SJCRH30 (cell line): Measurements from ENCODE around the gene MGST2. TPM values are rescaled to one million over a fixed set of nuclear protein-coding genes. Genes with fewer than 3 reads are reported as not detected.
"Not testable (repeated sequence)": the region's sequence is repeated elsewhere in the genome, so short reads cannot be mapped to it uniquely, and the experiment has no call there.

Experiments
- DNase-seq, 2 experiments: peaks; one replicate each; pipeline ENCODE4 v3.0.0-alpha.2; 2015 to 2020
- H3K27ac ChIP-seq: fragments of 250-450 bp; sonication (Bioruptor Pico); 2 replicates; pipeline ENCODE4 v1.5.1; 2020; ENCODE audit warnings: mild to moderate bottlenecking, moderate library complexity
- H3K27me3 ChIP-seq: fragments of 250-450 bp; sonication (Bioruptor Pico); 2 replicates; pipeline ENCODE4 v1.5.1; 2020; ENCODE audit warnings: mild to moderate bottlenecking, moderate library complexity
- H3K36me3 ChIP-seq: fragments of 250-450 bp; sonication (Bioruptor Pico); 2 replicates; pipeline ENCODE4 v1.5.1; 2020; ENCODE audit warnings: mild to moderate bottlenecking, moderate library complexity
- H3K4me1 ChIP-seq: fragments of 250-450 bp; sonication (Bioruptor Pico); 2 replicates; pipeline ENCODE4 v1.5.1; 2020; ENCODE audit warnings: mild to moderate bottlenecking, moderate library complexity
- H3K4me3 ChIP-seq: fragments of 250-450 bp; sonication (Bioruptor Pico); 2 replicates; pipeline ENCODE4 v1.5.1; 2020; ENCODE audit warnings: mild to moderate bottlenecking, moderate library complexity
- H3K9me3 ChIP-seq: fragments of 250-450 bp; sonication (Bioruptor Pico); replicated peaks from 2 replicates; pipeline ENCODE4 v1.5.1; 2020; ENCODE audit warnings: mild to moderate bottlenecking, moderate library complexity
- total RNA-seq: library from RNA; depleted of rRNA; stranded (reverse); fragments of >200 nt; shearing (Covaris generic); gene quantifications from 2 replicates; pipeline ENCODE4 v1.2.3, GENCODE V29; 2014

MGST2 gene
- total RNA-seq, 1 experiment from 2014 or later, result 27.2 TPM

- 0 out of 2 replicates have a peak, but pooled peaks cover 5% of the 10 kb centered on the region for H3K4me1 ChIP-seq
- no peak for DNase-seq
- no peaks in the 10 kb centered on the region for H3K36me3 ChIP-seq
- H3K27ac ChIP-seq, result no peak overlapping the region
- no peaks in the 10 kb centered on the region for H3K27me3 ChIP-seq
- no peaks in the 10 kb centered on the region; the same call in 1 of the 2 replicates for H3K9me3 ChIP-seq
- H3K4me3 ChIP-seq, result peak overlapping the region; percentile 46
Observed at GRCh38 chr4:139633195-139633594, 32.4 kb upstream of the MGST2 start.

DNA sequence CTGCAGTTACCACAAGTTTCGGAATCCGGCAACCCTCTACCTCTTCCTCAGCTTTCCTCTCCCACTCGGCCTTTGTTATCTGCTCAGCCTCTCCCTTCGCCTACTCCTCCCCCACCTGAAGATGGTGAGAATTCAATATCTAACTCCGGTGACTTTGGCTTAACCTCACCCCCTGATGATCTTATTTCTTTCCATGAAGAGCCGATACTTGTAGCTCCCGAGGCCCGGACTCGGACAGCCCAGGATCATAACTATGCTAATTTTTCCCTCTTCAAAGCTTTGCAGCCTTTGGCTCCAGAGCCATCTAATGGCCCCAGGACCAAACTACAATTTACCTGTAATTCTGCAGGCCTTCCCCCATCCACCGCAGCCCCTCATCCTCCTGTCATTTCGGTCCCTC lies 32.0 kb upstream of the MGST2 start:
- no peaks in the 10 kb centered on the region for H3K36me3 ChIP-seq
- peak overlapping the region; percentile 46 for H3K4me3 ChIP-seq
- no peaks in the 10 kb centered on the region; the same call in 1 of the 2 replicates for H3K9me3 ChIP-seq
- H3K27me3 ChIP-seq, result no peaks in the 10 kb centered on the region
- H3K27ac ChIP-seq, result no peak overlapping the region
- H3K4me1 ChIP-seq, result 0 out of 2 replicates have a peak, but pooled peaks cover 5% of the 10 kb centered on the region
- peak in 1 of 2 experiments; percentile 57 for DNase-seq

GRCh38 chr4:139635966-139636365 lies 29.7 kb upstream of the MGST2 start:
- H3K4me1 ChIP-seq, result 0 out of 2 replicates have a peak, but pooled peaks cover 5% of the 10 kb centered on the region
- no peak overlapping the region for H3K27ac ChIP-seq
- no peak for DNase-seq
- no peaks in the 10 kb centered on the region for H3K27me3 ChIP-seq
- no peaks in the 10 kb centered on the region; the same call in 1 of the 2 replicates for H3K9me3 ChIP-seq
- no peak overlapping the region for H3K4me3 ChIP-seq
- H3K36me3 ChIP-seq, result no peaks in the 10 kb centered on the region

- DNase-seq, H3K27ac ChIP-seq, H3K4me3 ChIP-seq, H3K36me3 ChIP-seq, H3K9me3 ChIP-seq, H3K27me3 ChIP-seq, H3K4me1 ChIP-seq: not testable (repeated sequence)
Observed at GRCh38 chr4:139638306-139638705, 27.3 kb upstream of the MGST2 start.

DNA sequence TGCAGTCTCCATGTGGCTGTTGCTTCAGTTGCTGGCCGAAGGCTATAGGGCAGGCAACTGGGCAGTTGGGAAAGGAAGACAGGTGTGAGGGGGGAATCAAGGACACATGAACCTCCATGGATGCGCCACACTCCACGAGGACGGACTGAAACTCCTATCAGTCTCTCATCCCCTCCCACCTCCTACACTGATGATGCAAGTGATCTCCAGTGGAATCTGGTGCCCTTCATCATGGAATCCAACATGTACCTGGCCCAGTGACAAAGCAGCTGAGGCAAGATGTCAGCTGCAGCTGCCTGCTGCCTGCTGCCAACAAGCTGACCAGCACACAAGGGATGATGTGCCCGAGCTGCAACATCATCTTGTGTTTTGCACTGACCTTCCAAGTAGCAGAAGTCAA lies 26.0 kb upstream of the MGST2 start:
- Histone ChIP-seq H3K27ac (no peak overlapping the region), H3K4me3 (no peak overlapping the region), H3K9me3 (no peaks in the 10 kb centered on the region; the same call in 1 of the 2 replicates), H3K4me1 (peaks cover 7% of the 10 kb centered on the region; the same call in 1 of the 2 replicates), H3K36me3 (no peaks in the 10 kb centered on the region), H3K27me3 (no peaks in the 10 kb centered on the region)
- DNase-seq, result no peak

DNA sequence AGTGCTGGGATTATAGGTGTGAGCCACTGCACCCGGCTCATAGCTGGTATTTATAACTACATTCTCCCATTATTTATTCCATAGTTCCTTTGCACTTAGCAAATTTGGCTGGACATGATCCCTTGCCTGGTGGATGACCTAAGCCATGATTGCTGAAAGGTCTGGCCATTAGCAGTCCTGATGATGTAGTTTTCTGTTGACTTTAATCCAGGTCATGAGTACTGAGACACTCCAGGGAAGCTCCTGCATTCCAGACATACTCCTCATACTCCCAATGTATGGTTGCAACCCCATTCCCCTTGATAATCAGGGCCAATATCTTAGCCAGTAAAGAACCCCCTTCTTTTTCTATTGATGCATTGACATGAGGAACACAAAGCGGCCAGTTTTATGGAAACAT lies 24.4 kb upstream of the MGST2 start:
- no peaks in the 10 kb centered on the region for H3K36me3 ChIP-seq
- no peak overlapping the region for H3K27ac ChIP-seq
- no peaks in the 10 kb centered on the region; the same call in 1 of the 2 replicates for H3K9me3 ChIP-seq
- peaks cover 5% of the 10 kb centered on the region; the same call in 1 of the 2 replicates for H3K4me1 ChIP-seq
- H3K4me3 ChIP-seq, result no peak overlapping the region
- no peak for DNase-seq
- H3K27me3 ChIP-seq, result no peaks in the 10 kb centered on the region

- Histone ChIP-seq H3K9me3 (no peaks in the 10 kb centered on the region; the same call in 1 of the 2 replicates), H3K4me1 (peaks cover 5% of the 10 kb centered on the region; the same call in 1 of the 2 replicates)
- DNase-seq, result no peak
Observed at GRCh38 chr4:139642364-139642763, 23.3 kb upstream of the MGST2 start.

GRCh38 chr4:139643042-139643895 lies 22.4 kb upstream of the MGST2 start:
- Histone ChIP-seq H3K4me3 (no peak overlapping the region), H3K9me3 (no peaks in the 10 kb centered on the region), H3K27ac (no peak overlapping the region), H3K27me3 (no peaks in the 10 kb centered on the region), H3K4me1 (peaks cover 5% of the 10 kb centered on the region; the same call in 1 of the 2 replicates), H3K36me3 (no peaks in the 10 kb centered on the region)
- DNase-seq, result peak; percentile 17 to 57

More at GRCh38 chr4:139642364-139642763, 23.3 kb upstream of the MGST2 start:
- H3K4me3 ChIP-seq, result no peak overlapping the region
- no peak overlapping the region for H3K27ac ChIP-seq
- no peaks in the 10 kb centered on the region for H3K36me3 ChIP-seq
- H3K27me3 ChIP-seq, result no peaks in the 10 kb centered on the region

DNA sequence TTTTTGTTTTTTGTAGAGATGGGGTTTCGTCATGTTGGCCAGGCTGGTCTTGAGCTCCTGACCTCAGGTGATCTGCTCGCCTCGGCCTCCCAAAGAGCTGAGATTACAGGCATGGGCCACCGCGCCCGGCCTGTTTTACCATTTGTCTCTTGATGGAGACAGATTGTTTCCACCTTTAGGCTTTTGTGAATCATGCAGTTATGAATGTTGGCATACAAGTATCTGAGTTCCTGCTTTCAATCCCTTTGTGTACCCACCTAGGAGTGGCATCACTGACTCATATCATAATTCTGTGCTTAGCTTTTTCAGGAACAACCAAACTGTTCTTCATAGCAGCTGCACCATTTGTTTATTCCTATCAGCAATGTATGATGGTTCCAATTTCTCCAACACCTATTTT lies 20.2 kb upstream of the MGST2 start:
- Histone ChIP-seq H3K27ac (no peak overlapping the region), H3K36me3 (no peaks in the 10 kb centered on the region)

DNA sequence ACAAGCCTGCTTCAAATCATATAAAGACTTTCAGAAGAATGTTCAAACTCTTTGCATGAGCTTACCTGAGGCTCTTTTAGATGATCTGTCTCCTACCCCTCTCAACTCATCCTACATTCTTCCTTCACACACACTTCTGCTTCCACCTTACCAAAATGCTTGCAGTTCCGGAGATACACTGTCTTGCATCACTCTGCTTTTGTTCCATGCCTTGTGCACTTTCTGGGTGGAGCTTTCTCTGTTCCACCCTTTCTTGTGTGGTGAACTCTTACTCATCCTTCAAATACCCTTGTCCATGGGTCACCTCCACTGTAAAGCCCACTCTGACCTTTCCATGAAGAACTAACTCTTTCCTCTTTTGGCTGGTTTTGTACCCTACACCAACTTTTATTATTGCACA lies 18.4 kb upstream of the MGST2 start:
- no peak for DNase-seq
- no peaks in the 10 kb centered on the region for H3K27me3 ChIP-seq

More for the DNA sequence above, 20.2 kb upstream of the MGST2 start:
- DNase-seq, result no peak
- Histone ChIP-seq H3K27me3 (no peaks in the 10 kb centered on the region), H3K9me3 (no peaks in the 10 kb centered on the region), H3K4me3 (no peak overlapping the region), H3K4me1 (peaks cover 5% of the 10 kb centered on the region; the same call in 1 of the 2 replicates)

GRCh38 chr4:139647952-139648351 lies 17.7 kb upstream of the MGST2 start:
- H3K4me1 ChIP-seq, result peaks cover 8% of the 10 kb centered on the region; the same call in 1 of the 2 replicates

More for the DNA sequence above, 18.4 kb upstream of the MGST2 start:
- no peaks in the 10 kb centered on the region for H3K9me3 ChIP-seq
- peaks cover 8% of the 10 kb centered on the region; the same call in 1 of the 2 replicates for H3K4me1 ChIP-seq
- H3K4me3 ChIP-seq, result no peak overlapping the region
- H3K36me3 ChIP-seq, result no peaks in the 10 kb centered on the region
- H3K27ac ChIP-seq, result no peak overlapping the region

GRCh38 chr4:139651282-139652194 lies 14.1 kb upstream of the MGST2 start:
- DNase-seq, result peak; percentile 73 to 92
- Histone ChIP-seq H3K27ac (no peak overlapping the region), H3K36me3 (no peaks in the 10 kb centered on the region), H3K9me3 (no peaks in the 10 kb centered on the region), H3K27me3 (no peaks in the 10 kb centered on the region), H3K4me1 (peaks cover 3% of the 10 kb centered on the region; the same call in 1 of the 2 replicates), H3K4me3 (peak overlapping the region; percentile 14; the same call in 1 of the 2 replicates)

More at GRCh38 chr4:139647952-139648351, 17.7 kb upstream of the MGST2 start:
- Histone ChIP-seq H3K9me3 (no peaks in the 10 kb centered on the region), H3K4me3 (no peak overlapping the region), H3K36me3 (no peaks in the 10 kb centered on the region), H3K27me3 (no peaks in the 10 kb centered on the region), H3K27ac (no peak overlapping the region)
- no peak for DNase-seq

DNA sequence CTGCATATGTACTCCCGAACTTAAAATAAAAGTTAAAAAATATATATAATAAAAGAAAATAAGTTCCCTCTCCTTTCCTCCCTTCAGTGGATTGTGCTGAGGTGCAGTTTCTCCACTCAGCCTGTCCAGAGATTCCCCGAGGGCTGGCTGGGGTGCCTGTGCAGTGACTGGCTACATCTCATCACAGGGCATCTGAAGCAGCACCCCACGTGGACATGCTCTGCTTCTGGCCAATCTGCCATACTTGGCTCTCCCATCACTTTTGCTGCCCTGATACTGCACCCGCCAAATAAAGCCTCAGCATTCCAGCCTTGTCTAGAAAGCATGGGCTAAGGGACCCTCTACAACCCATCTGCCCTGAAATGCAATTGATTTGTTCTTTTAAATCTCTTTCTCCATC lies 11.1 kb upstream of the MGST2 start:
- peaks cover 3% of the 10 kb centered on the region; the same call in 1 of the 2 replicates for H3K4me1 ChIP-seq
- H3K27ac ChIP-seq, result no peak overlapping the region
- DNase-seq, result no peak
- no peaks in the 10 kb centered on the region for H3K9me3 ChIP-seq
- H3K4me3 ChIP-seq, result no peak overlapping the region
- no peaks in the 10 kb centered on the region for H3K36me3 ChIP-seq
- H3K27me3 ChIP-seq, result no peaks in the 10 kb centered on the region

DNA sequence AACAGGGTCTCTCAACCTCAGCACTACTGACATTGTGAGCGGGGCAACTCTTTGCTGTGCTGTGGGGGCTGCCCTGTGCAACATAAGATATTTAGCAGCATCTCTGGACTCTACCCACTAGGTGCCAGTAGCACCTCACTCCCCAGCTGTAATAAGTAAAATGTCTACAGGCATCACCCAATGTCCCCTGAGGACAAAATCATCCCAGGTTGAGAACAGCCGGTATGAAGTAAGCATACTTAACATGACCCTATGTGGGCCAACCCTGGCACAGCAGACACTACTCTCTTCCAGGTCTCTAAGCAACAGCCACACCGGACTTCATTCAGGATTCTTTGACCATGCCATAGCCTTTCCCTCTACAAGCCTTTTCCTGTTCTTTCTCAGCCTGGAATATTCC lies 10.5 kb upstream of the MGST2 start:
- peak; percentile 49 to 63 for DNase-seq
- Histone ChIP-seq H3K27me3 (no peaks in the 10 kb centered on the region), H3K36me3 (no peaks in the 10 kb centered on the region), H3K4me1 (peaks cover 3% of the 10 kb centered on the region; the same call in 1 of the 2 replicates), H3K27ac (no peak overlapping the region), H3K9me3 (no peaks in the 10 kb centered on the region), H3K4me3 (no peak overlapping the region)
